Mesodermal cell (in vitro differentiated cells): Measurements from ENCODE around the gene EHBP1.

Experiments
- H3K27ac ChIP-seq: 2 replicates; pipeline ENCODE4 v1.7.0; 2013; ENCODE audit warnings: mild to moderate bottlenecking, low read depth, low read length, moderate library complexity; ENCODE audit not compliant: severe bottlenecking
- H3K36me3 ChIP-seq: 2 replicates; pipeline ENCODE4 v1.7.1; 2013; ENCODE audit warnings: mild to moderate bottlenecking, low read length, moderate library complexity; ENCODE audit not compliant: control insufficient read depth, insufficient read depth
- H3K4me1 ChIP-seq: one replicate; pipeline ENCODE4 v1.7.1; 2013; ENCODE audit warnings: mild to moderate bottlenecking, low read length; ENCODE audit not compliant: insufficient read depth, control insufficient read depth, poor library complexity, severe bottlenecking
- H3K4me3 ChIP-seq: 2 replicates; pipeline ENCODE4 v1.7.0; 2013; ENCODE audit warnings: low read length, control low read depth, mild to moderate bottlenecking; ENCODE audit not compliant: insufficient read depth, poor library complexity, severe bottlenecking; ENCODE audit errors: extremely low read depth
- H3K9me3 ChIP-seq: 2 replicates; pipeline ENCODE4 v1.7.1; 2013; ENCODE audit warnings: mild to moderate bottlenecking, low read length, moderate library complexity; ENCODE audit not compliant: control insufficient read depth
- WGBS, 2 experiments: methylation state at CpG; one replicate each; pipeline ENCODE4 v1.1.5; 2013; ENCODE audit warnings: missing lambda C conversion rate in 2 of 2; ENCODE audit not compliant: insufficient coverage in 2 of 2; 5-methylcytosine and 5-hydroxymethylcytosine counted together

The EHBP1 gene

DNA sequence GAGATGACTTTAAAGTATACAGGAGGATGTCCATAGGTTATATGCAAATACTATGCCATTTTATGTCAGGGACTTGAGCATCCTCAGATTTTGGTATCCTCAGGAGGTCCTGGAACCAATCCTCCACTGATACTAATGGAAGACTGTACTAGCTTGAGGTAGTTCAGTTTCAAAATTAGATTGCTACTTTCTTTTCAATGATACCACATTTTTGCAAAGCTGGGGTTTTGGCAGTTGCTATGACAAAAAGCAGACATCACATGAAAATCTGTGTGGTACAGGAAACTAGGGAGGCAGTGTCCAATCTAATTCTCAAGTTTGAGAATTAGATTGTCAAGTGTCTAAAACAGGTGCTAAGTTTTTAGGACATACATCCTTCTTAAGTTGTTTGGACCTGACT lies 14.2 kb downstream of the EHBP1 start:
- H3K27ac ChIP-seq, result no peak overlapping the region

DNA sequence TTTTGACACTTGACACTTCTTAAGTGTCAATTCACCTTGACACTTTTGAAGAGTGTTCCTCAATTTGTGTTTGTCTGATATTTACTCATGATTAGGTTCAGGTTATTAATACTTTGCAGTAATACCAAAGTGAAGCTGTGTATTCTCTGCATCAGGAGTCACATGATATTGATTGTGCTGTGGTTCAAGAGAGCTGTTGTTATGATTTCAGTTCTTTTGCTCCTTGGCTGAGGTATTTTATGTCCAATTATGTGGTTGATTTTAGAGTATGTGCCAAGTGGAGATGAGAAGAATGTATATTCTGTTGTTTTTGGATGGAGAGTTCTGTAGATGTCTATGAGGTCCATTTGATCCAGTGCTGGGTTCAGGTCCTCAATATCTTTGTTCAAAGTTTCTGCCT lies 17.2 kb downstream of the EHBP1 start:
- Histone ChIP-seq H3K36me3 (no peaks in the 10 kb centered on the region), H3K4me1 (no peaks in the 10 kb centered on the region), H3K4me3 (no peak overlapping the region), H3K27ac (no peak overlapping the region), H3K9me3 (no peaks in the 10 kb centered on the region)

More for the DNA sequence above, 14.2 kb downstream of the EHBP1 start:
- Histone ChIP-seq H3K36me3 (no peaks in the 10 kb centered on the region), H3K4me1 (no peaks in the 10 kb centered on the region), H3K9me3 (no peaks in the 10 kb centered on the region), H3K4me3 (no peak overlapping the region)

DNA sequence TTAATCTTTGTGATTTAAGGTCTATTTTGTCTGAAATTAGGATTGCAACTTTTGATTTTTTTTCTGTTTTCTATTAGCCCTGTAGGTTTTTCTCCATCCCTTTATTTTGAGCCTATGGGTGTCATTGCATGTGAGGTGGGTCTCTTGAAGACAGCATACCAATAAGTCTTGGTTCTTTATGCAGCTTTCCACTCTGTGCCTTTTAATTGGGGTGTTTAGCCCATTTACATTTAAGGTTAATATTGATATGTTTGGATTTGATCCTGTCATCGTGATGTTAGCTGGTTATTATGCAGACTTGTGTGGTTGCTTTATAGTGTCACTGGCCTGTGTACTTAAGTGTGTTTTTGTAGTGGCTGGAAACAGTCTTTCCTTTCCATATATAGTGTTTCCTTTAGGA lies 17.7 kb downstream of the EHBP1 start:
- 100% methylated on average over 1 of the region's 1 CpG; no CpG with 5 or more reads in 1 of the 2 experiments for WGBS, 2 experiments
- no peaks in the 10 kb centered on the region for H3K9me3 ChIP-seq
- H3K4me3 ChIP-seq, result no peak overlapping the region
- H3K36me3 ChIP-seq, result no peaks in the 10 kb centered on the region
- H3K27ac ChIP-seq, result no peak overlapping the region
- no peaks in the 10 kb centered on the region for H3K4me1 ChIP-seq

GRCh38 chr2:62724106-62724505 lies 18.6 kb downstream of the EHBP1 start:
- Histone ChIP-seq H3K36me3 (no peaks in the 10 kb centered on the region), H3K9me3 (no peaks in the 10 kb centered on the region), H3K4me1 (no peaks in the 10 kb centered on the region), H3K4me3 (no peak overlapping the region), H3K27ac (no peak overlapping the region)
- WGBS, 2 experiments, result 83% methylated on average over 1 of the region's 2 CpGs; no CpG with 5 or more reads in 1 of the 2 experiments

- Histone ChIP-seq H3K4me3 (no peak overlapping the region), H3K36me3 (no peaks in the 10 kb centered on the region), H3K9me3 (no peaks in the 10 kb centered on the region), H3K4me1 (no peaks in the 10 kb centered on the region), H3K27ac (no peak overlapping the region)
- 83 to 84% methylated on average over 6 to 9 of the region's 10 CpGs for WGBS, 2 experiments
These were observed 19.6 kb downstream of the EHBP1 start for GRCh38 chr2:62724886-62725711.

GRCh38 chr2:62725712-62726055 lies 20.2 kb downstream of the EHBP1 start:
- H3K4me1 ChIP-seq, result no peaks in the 10 kb centered on the region
- no peak overlapping the region for H3K27ac ChIP-seq
- 94 to 97% methylated on average over 3 of the region's 3 CpGs for WGBS, 2 experiments
- no peak overlapping the region for H3K4me3 ChIP-seq
- H3K9me3 ChIP-seq, result no peaks in the 10 kb centered on the region
- no peaks in the 10 kb centered on the region for H3K36me3 ChIP-seq

- Histone ChIP-seq H3K36me3 (no peaks in the 10 kb centered on the region), H3K27ac (no peak overlapping the region), H3K4me1 (no peaks in the 10 kb centered on the region), H3K9me3 (peaks cover 12% of the 10 kb centered on the region), H3K4me3 (no peak overlapping the region)
- 100% methylated on average over 1 to 2 of the region's 2 CpGs for WGBS, 2 experiments
These were observed 21.9 kb downstream of the EHBP1 start for GRCh38 chr2:62727259-62727867.

DNA sequence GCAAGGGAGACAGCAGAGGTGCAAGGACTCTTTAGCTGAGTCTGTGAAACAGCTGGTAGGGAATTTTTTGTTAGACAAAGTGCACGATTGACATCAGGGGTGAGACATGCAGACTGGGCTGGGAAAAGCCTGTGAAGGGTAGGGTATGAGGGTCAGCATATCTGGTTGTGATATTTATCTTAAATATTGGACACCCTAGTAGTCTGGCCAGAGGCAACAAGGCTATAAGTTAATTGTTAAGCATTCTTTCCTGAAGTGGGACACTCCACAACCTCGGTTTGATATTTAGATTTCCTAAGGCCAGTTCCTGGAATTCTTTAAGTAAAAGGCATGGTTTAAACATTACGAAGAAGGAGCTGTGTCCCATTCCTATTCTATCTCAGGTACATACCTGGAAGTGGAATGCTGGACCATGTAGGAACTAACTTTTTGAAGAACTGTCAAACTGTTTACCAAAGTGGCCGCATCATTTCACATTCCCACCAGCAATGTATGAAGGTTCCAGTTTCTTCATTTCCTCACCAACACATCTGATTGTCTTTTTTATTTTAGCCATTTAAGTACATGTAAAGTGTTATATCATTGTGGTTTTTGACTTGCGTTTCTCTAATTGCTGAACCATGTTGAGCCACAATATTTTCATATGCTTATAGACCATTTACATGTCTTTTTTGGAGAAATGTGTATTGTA lies 22.5 kb downstream of the EHBP1 start:
- H3K27ac ChIP-seq, result no peak overlapping the region
- H3K4me1 ChIP-seq, result no peaks in the 10 kb centered on the region
- WGBS, 2 experiments, result 80 to 86% methylated on average over 2 to 3 of the region's 5 CpGs
- peaks cover 13% of the 10 kb centered on the region for H3K9me3 ChIP-seq
- H3K4me3 ChIP-seq, result no peak overlapping the region
- H3K36me3 ChIP-seq, result no peaks in the 10 kb centered on the region

DNA sequence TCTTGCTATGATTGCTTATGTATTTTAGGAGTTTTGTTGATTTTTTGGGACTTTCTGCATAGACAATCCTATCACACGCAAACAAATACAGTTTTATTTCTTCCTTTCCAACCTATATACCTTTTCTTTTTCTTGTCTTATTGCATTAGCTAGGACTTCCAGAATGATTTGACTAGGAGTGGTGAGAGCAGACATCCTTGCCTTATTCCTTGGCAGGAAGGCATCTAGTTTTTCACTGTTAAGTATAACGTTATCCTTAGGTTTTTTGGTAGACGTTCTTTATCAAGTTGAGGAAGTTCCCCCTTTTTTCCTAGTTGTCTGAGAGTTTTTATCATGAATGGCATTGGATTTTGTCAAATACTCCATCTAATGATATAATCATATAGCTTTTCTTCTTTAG lies 25.8 kb downstream of the EHBP1 start:
- 100% methylated on average over 1 of the region's 3 CpGs; no CpG with 5 or more reads in 1 of the 2 experiments for WGBS, 2 experiments
- Histone ChIP-seq H3K36me3 (no peaks in the 10 kb centered on the region), H3K4me3 (no peak overlapping the region), H3K9me3 (peaks cover 13% of the 10 kb centered on the region), H3K4me1 (peaks cover 8% of the 10 kb centered on the region), H3K27ac (no peak overlapping the region)

- Histone ChIP-seq H3K27ac (no peak overlapping the region), H3K36me3 (no peaks in the 10 kb centered on the region), H3K4me3 (no peak overlapping the region), H3K9me3 (peaks cover 13% of the 10 kb centered on the region), H3K4me1 (peaks cover 16% of the 10 kb centered on the region)
- WGBS, 2 experiments, result 91% methylated on average over 3 of the region's 6 CpGs; no CpG with 5 or more reads in 1 of the 2 experiments
These were observed 26.8 kb downstream of the EHBP1 start for GRCh38 chr2:62732262-62732777.
